GM21423 (cell line): ENCODE data around the gene BBS7.

Experiments
- ATAC-seq: cut with Tn5 transposase; IDR thresholded peaks from one replicate; pipeline ENCODE4 v1.9.1; 2021; ENCODE audit warnings: mild to moderate bottlenecking, moderate library complexity; ENCODE audit not compliant: unreplicated experiment

Gene BBS7

DNA sequence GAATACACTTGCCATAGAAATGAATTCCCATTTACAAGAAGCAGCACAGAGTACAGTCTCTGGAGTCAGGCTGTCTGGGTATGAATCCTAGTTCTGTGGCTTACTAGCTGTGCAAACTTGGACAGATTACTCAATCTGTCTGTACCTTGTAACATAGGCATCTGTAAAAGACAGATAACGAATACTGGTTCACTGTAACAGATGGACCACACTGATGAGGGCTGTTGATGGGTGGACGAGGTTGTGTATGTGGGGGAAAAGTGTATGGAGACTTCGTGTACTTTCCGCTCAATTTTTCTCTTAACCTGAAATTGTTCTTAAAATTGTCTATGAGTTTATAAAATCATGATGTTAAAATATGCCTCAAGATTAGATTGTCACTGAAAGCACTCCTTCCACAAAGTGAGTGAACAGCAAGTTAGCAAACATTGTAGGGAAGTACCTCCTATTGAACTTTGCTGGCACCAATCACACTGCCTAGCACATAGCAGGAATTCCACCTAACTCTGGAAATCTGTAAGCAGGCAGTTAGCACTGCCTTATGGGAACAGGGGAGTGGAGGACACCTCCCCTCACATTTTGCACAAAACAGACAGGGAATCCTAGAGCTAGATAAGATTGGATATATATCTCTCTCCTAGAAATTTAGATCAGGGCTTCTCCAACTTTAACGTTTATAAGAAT, 75.6 kb downstream of the BBS7 start:
- no peak for ATAC-seq

DNA sequence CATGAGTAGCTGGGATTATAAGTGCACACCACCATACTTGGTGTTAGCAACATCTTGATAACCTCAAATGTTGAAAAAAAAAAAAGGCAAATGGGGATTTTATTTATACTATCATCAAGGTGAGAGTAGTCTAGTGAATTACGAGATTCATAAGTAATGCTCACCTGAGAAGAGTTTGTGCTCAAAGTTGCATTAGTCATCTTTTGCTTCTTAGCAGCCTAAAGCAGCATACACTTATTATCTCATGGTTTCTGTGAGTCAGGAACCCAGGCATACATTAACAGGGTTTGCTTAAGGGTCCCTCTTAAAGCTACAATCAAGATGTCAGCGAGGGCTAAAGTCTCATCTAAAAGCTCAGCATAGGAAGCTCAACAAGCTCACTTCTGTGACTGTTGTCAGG, 77.3 kb downstream of the BBS7 start:
- ATAC-seq, result no peak

DNA sequence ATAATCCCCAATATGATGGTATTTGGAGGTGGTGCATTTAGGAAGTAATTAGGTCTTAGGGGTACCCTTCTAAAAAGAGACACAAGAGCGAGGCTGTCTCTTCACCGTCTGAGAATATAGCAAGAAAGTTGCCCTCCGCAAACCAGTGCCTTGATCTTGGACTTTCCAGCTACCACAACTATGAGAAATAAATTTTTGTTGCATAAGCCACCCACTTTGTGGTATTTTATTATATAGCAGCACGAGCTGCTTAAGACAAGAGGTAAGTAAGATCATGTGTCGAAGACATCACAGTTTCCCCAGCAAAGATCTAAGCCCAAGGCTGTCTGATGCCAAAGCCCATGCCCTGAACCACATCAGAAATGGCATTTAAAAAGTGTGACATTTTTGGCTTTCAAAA, 78.8 kb downstream of the BBS7 start:
- ATAC-seq, result no peak

DNA sequence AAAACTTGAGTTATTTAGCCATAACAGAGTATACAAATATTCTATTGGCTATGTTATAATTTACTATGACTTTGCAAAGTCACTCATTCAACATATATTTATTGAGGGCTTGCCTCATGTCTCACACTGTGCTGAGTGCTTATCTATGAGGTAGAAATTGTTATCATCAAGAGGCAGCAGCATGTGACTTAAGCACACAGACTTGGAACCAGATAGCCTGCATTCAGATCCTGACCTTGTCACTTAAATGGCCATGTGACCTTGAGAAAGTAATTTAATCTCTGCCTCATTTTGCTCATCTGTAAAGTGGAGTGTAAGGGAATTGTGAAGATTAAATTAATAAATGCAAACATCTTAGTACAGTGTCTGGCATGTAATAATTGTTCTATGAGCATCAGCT, 79.3 kb downstream of the BBS7 start:
- ATAC-seq, result no peak

DNA sequence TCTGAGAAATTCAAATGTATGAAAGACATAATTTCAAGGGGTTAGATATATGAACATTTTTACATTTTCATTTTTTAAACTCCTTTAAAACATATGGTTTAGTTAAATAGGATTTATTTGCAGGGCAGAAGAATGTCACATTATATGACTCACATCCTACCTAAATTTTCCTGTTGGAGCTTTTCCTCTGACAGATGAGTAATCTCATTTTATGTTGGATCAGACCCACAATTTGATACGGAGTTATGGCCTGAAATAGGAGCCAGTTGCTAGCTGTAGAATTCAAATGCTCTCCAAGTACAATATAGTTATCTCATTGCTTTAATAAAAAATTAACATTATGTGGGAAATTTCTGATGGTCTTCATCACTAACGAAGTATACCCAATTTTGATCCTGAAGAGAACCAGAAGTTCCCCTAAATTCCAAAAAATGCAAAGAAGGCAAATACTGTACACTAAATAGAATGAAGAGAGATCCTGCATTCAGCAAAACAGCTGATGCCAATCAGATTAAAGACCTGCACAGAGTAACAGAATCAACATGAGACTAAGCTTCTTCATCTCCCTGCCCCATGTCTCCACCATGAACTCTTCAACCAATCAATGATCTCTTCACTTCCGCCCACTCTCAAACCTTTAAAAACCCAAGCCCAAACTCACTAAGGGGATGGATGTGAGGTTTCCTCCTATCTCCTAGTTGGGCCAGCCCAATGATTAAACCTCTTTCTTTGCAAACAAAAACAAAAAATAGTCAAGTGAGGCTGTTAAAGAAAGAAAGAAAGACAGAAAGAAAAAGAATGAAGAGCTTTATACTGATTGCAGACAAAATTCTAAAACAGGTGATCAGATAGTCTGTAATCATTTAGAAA, 80.1 kb downstream of the BBS7 start:
- ATAC-seq, result no peak

DNA sequence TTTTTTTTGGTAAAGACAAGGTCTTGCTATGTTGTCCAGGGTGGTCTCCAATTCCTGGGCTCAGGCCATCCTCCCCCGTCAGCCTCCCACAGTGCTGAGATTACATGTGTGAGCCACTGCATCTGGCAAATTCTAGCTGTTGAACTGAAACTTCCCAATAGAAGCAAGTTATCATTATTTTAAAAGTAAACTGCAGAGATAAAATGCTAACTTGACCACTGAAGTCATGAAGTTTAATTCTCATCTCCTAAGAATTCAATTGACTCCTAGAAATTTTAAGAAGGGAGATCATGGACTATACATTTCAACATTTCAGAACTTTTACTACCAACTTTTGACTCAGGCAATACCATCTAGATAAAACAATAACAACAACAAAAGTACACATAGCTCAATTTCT, 80.8 kb downstream of the BBS7 start:
- no peak for ATAC-seq

DNA sequence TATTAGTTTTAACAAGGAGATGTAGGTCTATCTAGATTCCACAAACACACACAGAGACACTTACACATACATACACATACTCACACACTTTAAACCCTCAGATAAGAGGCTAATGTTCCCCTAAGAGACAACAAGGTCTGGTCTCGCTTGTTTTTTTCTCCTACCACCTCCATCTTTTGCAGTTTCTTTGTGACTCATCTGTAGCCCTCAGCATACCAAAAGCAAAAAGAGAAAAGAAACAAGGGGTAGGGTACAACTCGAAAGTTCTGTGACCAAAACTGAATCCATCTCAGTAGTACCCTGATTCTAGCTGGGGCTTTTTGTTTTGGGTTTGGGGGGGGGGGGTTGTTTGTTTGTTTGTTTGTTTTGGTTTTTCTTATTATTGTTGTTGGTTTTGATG, 81.4 kb downstream of the BBS7 start:
- ATAC-seq, result peak; percentile 82

DNA sequence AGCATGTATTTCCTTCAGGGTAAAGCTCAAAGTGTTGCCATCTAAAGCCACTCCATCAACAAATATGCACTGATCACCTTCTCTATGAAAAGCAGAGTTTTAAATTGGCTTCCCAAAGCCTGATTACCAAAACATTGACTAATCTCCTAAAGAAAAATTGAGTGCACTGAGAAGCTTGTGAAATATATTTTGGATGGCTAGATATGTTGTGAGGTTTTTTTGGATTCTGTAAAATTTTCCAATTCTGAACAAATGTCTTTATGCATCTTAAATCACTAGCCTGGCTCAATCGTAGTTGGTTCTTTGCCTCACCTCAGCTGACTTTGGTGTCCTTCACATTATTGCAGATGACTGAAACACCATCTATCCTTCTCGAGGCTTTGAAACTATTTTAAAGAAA, 84.1 kb downstream of the BBS7 start:
- ATAC-seq, result no peak

DNA sequence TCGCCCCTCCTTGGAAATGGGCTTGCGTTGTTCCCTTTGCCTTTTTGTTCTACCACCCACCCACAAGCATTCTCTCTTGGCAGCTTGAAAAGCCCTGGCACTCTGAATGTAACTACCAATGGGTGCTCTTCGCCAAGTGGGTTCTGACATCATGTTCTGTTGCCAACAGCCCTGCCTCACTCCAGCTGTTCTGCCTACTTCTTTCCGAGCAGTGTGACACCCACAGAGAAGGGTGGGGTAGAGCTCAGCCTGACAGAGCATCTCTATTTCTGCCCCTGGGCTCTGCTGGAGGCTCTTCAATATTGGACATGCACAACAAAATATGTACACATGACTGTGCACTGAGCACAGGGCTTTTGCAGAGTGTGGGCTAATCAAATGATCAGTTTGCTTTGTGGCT, 84.8 kb downstream of the BBS7 start:
- no peak for ATAC-seq

DNA sequence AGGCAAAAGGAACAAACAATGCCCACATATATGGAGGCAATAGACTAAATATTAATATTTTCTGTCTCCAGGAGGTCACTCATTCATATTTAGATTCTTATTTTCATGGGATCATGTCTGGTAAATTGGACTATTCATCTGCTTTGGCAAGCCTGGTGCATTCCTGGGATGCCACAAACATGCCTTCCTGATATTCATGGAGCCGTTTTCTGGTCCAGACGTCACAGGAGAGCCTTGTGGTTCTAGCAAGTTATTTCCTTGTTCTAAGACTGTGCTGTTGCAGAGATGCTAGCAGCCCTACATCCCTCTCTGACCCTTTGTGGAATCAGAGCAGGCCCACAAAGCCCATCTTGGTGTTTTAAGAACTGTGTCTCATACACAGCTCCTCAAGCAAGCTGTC, 85.3 kb downstream of the BBS7 start:
- no peak for ATAC-seq

DNA sequence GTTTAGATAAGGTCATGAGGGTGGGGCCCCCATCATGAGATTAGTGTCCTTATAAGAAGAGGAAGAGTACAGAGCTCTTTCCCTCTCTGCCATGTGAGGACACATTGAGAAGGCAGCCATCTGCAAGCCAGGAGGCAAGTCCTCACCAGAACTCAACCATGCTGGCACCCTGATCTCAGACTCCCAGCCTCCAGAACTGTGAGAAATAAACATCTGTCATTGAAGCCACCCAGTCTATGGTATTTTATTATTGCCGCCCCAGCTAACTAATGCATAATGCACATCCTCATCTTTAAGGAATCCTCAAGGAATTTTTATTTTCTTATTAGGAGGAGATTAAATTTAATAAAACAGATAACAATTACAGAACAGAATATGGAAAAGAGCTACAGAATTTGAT, 85.9 kb downstream of the BBS7 start:
- ATAC-seq, result no peak

DNA sequence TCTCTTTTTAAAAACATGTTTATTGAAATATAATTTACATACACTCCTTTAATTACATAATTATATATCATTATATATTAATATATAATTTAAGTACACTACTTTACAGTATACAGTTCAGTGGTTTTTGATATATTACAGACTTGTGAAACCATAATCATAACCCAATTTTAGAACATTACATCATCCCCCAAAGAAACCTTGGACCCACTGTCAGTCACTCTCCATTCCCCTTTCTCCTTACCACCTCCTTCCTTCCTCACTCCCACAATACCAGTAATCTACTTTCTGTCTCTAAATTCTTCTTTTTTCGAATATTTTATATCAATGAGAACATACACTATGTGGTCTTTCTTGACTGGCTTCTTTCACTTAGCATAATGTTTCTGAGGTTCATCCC, 87.1 kb downstream of the BBS7 start:
- ATAC-seq, result no peak

DNA sequence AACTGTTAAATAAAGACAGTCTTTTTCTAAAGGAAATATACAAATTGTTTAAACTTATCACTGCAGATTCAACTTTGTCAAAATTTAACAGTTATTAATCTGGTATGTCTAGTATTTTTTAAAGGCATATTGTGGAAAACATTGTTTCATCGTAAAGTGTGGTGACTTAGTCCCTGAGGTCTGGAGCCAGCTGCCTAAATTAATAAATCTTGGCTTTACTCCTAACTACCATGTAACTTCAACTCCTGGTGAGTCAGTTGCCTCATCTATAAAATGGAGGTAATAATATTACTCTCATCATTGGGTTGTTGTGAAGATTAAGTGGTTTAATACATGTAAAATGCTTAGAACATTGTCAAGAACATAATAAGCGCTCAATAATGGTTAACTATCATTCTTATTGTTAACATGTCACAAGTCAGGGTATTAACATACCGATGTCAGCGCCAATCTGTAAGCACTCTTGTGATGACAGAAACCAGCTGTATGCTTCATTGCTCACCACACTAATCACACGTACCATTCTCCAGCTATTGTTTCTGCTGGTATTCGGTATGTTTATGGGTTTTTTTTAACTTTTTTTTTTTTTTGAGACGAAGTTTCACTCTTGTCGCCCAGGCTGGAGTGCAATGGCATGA, 91.2 kb downstream of the BBS7 start:
- no peak for ATAC-seq

DNA sequence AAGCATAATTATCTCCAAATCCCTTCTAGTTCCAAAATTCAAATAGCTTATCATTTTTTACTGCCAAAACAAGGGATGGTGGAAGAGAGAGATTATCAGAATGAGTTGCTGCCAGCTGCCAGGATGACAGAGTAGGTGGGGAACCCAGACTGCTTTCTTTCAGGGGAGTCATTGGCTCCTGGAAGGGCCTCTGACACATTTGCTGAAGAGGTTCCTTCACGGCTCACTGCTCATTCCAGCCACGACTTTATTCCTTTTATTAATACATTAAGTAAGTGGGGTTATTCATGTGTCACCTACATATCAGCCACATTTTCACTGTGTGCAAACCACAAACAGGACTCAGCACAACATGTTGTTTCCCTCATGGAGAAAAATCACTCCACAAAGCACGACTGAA, 92.6 kb downstream of the BBS7 start:
- no peak for ATAC-seq

DNA sequence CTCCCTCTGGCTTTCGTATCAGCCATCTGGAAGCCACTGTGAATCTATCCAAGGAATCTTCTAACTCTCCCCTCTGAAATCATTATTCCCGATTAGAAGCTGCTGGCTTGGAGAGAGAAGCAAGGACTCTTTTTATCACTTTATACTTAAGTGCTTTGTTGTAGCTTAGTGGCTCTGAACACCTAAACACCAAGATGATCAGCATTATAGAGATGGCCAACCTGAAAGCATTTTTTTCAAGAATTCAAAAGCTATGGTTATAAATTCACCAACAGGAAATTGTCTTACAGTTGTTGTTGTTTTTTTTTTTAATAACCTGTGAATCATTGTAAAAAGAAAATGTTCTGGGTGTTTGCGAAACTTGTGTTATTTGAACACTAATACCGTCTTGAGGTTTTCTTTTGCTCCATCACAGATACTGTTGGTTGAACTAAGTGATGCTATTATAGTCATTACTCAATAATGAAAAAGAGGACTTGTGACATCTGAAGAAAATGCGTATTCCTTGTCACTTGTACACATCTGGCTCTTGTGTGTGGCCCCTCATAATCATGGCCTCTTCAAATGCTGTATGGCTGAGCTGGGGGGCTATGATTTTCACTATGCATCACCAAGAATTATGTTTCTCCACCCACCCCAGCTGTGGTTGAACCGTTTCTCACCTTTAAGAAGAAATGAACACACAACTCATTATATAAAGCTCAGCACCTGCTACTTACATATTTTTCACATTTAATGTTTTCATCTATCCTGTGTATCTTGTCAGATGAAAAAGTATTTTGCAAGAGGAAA, 93.5 kb downstream of the BBS7 start:
- ATAC-seq, result no peak
